ACHN (cell line): Measurements from ENCODE around the gene NCAPG2.

Source experiments
- DNase-seq: peaks from one replicate; pipeline ENCODE4 v3.0.0-alpha.2; 2015
- in situ Hi-C: cut with HindIII; loops from 2 replicates; pipeline ENCODE4 v1.10.0; 2017; ENCODE audit warnings: low sequenced_read_pairs, low pct_ligation_motif_present, low pct_unique_long_range_greater_than_20kb

The NCAPG2 gene, protein sequence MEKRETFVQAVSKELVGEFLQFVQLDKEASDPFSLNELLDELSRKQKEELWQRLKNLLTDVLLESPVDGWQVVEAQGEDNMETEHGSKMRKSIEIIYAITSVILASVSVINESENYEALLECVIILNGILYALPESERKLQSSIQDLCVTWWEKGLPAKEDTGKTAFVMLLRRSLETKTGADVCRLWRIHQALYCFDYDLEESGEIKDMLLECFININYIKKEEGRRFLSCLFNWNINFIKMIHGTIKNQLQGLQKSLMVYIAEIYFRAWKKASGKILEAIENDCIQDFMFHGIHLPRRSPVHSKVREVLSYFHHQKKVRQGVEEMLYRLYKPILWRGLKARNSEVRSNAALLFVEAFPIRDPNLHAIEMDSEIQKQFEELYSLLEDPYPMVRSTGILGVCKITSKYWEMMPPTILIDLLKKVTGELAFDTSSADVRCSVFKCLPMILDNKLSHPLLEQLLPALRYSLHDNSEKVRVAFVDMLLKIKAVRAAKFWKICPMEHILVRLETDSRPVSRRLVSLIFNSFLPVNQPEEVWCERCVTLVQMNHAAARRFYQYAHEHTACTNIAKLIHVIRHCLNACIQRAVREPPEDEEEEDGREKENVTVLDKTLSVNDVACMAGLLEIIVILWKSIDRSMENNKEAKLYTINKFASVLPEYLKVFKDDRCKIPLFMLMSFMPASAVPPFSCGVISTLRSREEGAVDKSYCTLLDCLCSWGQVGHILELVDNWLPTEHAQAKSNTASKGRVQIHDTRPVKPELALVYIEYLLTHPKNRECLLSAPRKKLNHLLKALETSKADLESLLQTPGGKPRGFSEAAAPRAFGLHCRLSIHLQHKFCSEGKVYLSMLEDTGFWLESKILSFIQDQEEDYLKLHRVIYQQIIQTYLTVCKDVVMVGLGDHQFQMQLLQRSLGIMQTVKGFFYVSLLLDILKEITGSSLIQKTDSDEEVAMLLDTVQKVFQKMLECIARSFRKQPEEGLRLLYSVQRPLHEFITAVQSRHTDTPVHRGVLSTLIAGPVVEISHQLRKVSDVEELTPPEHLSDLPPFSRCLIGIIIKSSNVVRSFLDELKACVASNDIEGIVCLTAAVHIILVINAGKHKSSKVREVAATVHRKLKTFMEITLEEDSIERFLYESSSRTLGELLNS

DNA sequence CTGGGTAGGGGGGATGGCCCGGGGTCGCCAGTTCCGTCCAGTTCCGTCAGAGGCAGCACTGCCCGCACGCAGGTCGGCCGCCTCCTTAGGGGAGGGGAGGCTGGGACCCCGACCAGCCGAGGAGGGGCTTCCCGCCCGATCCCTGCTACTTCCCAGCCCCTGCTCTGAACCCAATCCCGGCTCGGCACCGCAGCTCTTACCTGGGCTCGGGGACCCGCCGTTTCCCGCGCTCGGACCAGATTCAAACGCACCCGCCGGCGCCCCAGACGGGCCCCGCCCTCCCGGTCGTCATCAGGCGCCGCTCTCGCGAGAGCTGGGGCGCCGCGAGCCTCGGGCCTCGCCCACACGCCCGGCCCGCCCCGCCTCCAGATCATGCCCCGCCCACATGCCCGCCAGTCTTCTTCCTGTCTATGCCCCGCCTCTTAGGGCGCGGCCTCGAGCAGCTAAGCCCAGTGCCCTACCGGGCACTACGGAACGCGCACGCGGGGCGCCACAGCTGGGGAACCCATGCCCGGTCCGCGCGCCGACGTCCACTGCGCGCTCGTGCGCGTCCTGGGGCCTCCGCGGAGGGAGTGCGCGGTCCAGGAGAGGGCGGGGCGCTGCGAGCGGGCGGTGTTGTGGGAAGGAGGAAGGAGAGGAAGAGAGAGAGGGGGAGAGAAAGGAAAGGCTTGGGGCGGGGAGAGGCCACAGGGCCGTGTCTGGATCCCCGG, at the start of gene NCAPG2:
Gene NCAPG2 (minus strand): TSS at position 281 of the 710 bp plus-strand sequence. CDS start 2,905 bp downstream, outside the sequence.
- in situ Hi-C loops: no loop called here
- DNase-seq: peak; percentile 100

DNA sequence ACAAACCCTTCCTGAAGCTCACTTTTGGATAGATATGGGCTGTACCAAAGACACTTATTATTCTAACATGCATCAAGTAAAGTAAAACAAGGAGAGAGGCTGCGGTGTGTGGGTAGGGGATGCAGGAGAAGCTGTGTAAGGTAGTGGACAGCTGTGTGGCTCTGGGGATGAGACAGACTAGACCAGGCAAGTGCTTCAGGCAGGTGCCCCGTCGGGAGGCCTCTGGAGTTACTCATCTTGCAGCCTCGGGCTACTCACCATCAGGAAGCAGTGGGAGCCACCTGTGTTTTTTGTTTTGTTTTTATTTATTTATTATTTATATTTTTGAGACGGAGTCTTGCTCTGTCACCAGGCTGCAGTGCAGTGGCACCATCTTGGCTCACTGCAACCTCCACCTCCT, 49.3 kb upstream of the NCAPG2 start:
- in situ Hi-C loops: no loop called here
- DNase-seq: no peak

DNA sequence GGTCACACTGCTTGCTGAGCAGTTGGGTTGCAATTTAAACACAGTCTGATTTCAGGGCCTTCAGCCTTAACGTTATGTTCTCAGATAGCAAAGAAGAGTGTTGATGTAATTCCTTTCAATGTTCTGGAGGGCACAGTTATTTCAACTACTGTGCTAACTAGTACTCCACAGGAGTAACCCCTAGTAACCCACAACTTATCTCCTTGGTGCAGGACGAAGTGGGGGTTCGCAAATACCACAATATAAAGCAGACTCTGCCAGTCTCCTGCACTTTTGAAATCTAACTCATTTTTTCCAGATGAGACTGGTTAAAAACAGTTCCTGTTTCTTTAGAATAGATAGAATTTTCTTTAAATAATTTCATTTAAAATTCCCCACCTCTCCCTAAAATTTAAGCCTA, 47.1 kb upstream of the NCAPG2 start:
- no peak for DNase-seq
- in situ Hi-C loops: no loop called here

DNA sequence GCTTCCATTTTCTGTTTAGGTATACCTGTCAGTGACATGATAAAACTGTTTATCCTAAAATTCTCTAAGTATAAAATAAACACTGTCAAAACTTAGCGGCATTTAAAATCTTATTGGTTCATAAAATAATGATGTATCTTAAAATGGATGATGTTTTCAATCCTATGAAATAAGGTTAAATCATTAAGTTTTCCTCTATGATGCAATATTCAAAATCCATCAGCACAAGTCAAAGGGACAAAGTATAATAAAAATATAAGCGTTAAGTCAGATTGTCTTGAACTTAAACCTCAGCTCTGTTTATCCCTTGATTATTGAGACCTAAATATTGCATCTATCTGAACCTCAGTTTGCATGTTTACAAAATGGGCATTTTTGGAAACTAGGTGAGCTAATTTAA, 46.6 kb upstream of the NCAPG2 start:
- in situ Hi-C loops: no loop called here
- DNase-seq: no peak

DNA sequence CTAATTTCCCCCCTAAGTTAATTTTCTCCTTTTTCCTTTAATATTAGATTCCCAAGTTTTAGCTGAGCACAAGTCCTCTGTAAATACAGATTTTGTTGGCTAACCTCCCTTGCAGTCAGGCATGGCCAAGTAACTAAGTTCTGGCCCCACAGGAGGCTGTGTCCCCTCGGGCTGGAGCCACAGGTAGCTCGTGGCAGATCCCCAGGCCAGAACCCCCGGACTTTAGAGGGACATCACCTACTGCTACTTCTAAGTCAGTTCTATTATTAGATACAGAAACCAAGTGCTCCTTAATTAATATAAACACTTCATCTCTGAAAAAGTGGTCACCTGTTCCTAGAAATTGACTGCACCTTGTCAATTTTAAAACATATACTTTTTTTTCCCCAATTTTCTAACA, 46.1 kb upstream of the NCAPG2 start:
- in situ Hi-C loops: no loop called here
- DNase-seq: no peak

DNA sequence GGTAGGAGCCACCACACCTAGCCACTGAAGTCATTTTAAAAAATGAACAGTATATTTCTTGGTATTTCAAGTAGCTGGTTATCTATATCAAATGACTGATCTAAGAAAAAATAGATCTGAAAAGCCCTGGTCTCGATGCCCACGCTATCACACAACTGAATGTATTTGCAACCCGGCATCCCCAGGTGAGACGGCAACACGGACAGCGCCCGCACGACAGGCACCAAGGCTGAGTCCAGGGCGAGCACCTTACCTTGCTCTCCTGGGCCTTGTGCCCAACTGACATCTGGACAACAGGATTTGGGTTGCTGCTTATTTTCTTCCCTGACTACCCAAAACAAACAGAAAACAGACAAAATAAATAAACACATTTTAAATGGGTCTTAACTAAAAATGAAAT, 44.8 kb upstream of the NCAPG2 start:
- no peak for DNase-seq
- in situ Hi-C loops: no loop called here

DNA sequence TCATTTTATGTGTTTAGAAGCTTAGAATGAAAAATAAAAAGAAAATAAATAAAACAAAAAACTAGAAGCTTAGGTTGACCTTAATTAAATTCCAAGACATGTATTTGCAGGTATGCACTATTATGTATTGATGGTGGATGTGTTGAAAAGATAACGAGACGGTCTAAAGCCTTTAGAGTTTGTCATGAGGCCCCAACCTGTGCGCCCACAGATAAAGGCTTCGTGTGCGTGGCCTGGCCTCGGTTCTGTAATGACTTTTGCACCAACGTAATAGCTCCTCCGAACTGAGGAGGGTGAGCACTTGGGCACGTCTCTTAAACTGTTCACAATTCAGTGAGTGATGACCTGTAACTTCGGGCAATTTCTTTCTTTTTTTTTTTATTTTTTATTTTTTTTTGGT, 43.7 kb upstream of the NCAPG2 start:
- in situ Hi-C loops: no loop called here

DNA sequence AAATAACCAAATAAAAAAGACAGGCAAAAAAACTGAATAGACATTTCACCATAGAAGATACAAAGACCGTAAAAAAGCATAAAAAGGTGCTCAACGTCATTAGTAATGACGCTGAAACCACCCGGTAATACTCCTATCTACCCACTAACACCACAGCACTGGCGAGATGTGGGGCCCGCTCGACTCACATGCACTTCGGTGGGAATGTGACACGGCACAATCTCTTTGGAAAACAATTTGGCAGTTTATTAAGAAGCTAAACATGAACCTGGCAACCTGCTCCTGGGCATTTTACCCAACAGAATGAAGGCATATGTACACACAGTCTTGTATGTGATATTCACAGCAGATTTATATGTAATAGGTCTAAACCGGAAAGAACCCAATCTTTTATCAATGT, 42.8 kb upstream of the NCAPG2 start:
- in situ Hi-C loops: no loop called here
- no peak for DNase-seq

More for the DNA sequence above, 43.7 kb upstream of the NCAPG2 start:
- DNase-seq: no peak

DNA sequence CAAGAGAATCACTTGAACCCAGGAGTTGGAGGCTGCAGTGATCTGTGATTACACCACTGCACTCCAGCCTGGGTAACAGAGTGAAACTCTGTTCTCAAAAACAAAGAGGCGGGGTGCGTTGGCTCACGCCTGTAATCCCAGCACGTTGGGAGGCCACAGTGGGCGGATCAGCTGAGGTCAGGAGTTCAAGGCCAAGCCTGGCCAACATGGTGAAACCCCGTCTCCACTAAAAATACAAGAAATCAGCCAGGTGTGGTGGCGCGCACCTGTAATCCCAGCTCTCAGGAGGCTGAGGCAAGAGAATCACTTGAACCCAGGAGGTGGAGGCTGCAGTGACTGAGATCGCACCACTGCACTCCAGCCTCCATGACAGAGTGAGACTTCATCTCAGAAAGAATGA, 42.4 kb upstream of the NCAPG2 start:
- DNase-seq: no peak
- in situ Hi-C loops: no loop called here

DNA sequence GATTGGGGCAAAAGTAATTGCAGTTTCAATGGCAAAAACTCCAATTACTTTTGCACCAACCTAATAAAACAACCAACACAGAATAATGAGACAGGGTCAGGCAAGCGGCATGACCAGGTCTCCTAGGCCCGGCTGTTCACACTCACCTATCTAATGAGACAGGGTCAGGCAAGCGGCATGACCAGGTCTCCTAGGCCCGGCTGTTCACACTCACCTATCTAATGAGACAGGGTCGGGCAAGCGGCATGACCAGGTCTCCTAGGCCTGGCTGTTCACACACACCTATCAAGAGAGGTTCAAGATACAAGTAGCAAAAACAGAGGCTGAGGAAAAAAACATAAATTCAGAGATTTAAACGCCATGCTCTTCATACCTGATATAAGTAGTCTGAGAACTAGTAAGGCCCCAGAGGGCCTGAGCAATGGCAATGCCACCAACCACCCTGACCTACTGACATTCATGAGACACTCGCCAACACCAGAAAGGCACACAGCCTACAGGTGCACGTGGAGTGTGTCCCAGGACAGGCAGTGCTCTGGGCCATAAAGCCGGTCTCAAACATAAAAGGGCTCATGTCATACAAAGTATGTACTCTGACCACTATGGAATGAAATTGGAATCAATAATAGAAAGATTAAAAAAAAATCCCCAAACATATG, 40.6 kb upstream of the NCAPG2 start:
- no peak for DNase-seq
- in situ Hi-C loops: no loop called here

DNA sequence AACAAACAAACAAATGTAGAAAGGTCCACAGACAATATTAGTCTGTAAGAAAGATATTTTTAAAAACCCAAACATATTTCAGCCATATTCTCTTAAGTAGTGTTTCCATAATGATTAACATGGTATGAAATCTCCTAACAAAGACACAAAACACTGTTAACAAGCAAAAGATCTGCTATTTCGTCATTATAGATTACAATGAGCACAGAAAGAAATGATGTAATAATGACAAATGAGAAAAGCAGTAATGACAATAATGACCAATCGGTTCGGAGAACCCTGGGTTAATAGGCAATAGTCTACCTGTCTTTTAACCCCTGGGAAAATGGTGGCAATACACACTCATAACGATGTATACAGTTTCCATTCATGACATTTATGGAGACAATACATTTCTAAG, 39.5 kb upstream of the NCAPG2 start:
- in situ Hi-C loops: no loop called here
- no peak for DNase-seq

DNA sequence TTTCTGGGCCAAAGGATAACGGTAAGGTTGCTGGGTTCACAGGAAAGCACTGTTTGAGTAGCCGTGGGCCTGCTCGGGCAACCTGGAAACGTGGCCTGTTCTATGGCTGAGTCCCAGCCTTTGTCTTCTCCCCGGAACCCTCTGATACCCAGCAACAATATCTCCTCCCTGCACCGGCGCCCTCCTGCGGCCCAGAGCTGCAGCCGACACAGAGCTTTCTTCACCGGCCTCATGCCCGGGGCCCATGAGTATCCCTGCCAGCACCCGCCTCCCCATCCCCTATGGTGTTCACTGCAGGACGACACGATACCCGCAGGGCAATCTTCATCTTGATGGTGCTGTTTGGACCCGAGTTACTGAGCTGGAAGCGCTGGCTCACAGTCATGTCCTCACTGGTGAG, 38.6 kb upstream of the NCAPG2 start:
- in situ Hi-C loops: no loop called here
- DNase-seq: no peak

DNA sequence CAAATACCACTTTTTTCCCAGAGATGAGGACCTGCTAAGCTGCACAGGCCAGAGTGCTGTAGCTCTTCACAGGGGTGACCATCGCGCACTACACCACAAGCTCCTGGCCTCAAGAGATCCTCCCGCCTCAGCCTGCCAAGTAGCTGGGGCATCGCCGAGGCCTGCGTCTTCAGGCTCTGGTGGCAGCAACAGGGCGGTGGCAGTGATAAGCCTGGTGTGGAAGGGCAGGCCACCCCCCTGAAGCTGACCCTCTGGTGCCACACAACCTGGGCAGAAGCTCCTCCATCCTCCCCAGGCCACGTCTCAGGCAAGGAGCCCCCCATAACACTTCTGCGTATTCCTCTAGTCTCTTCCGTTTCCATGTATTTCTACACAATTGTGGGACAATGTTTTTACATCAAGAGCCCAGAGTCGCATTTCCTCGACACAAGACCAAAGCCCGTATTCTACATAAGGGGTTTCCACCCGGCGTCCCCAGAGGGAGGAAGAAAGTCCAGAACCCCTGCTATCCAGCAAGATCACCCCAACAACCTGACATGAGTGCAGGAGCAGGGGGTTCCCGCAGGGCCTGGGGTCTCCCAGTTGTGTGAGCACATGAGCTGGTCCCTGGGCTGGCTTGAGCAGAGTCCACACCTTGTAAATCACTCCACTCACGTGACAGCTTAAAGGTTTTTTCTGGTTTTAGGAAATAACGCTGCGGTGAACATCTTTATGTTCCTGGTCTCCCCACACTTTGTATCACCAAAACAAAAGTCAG, 37.6 kb upstream of the NCAPG2 start:
- in situ Hi-C loops: no loop called here
- no peak for DNase-seq

DNA sequence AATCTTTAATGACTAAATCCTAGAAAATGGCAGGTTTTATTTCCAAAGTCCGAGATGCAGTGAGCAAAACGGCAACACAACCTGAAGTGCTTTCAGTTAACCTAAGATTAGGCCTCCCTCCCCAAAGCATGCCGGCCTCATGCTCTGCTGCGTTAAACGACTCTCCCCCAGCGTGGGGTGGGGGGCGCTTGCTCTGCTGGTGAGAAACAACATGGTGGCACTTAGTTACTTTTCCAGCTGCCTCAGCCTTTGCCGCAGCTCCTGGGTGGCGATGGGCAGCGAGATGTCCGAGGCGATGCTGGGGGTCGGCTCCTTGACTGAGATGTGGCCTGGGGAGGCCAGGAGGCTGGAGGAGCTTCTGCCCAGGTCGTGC, 36.7 kb upstream of the NCAPG2 start:
- in situ Hi-C loops: no loop called here
- no peak for DNase-seq

DNA sequence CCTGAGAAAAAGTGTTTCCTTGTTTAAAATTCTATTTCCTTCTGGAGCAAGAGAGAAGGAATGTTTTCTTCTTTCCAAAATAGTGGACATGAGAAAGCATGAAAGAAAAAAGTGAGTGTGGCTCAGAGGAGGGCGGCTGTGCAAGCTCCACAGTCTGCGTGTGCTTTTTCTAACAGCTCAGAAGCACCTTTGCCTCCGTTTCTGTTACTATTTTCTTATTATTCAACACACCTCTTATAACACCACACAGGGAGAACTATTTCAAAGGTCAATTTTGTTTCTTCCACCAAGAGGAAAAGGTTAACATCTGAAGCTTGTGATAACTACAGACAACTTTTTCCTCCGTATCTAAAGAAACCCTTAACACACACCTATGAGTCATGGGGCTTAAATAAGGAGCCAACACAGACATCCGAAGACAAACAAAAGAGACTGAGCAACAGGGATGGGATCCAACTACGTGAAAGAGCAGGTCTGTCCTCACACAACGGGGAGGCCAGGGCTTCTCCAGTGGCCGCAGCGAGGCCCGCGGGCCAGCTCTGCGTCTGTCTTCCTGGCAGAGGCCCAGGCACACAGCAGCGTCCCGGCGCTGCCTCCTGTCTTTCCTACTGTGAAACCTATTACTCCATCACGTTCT, 36.2 kb upstream of the NCAPG2 start:
- DNase-seq: no peak
- in situ Hi-C loops: no loop called here

DNA sequence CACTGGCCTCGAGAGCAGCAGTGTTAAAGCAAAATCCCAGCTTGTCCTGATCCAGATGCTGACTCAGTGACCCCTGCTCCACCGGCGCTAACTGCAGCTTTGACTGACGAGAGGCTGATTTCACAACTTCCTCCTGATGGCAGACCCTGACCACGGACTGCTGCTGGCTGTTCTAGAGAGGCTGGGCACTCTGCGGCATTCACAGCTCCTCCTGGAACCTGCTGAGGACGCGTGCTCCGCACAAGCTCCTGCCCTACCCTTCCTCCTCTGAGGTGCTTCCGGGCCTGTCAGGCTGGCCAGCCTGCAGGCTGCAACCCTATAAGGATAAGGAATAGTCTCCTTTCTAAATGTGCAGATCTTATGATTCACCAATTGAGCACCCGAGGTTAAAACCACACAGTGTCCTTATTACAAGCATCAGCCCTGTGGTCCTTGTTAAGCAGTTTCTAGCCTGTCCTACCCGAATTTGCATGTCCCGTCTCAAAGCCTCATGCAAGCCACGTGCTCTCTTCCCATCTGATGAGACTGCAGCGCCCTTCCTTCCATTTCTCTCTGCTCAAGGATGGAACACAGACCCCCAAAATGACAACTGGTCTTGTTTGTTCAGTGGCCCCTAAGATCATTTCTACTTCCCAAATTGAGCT, 35.5 kb upstream of the NCAPG2 start:
- in situ Hi-C loops: no loop called here
- peak; percentile 54 for DNase-seq

DNA sequence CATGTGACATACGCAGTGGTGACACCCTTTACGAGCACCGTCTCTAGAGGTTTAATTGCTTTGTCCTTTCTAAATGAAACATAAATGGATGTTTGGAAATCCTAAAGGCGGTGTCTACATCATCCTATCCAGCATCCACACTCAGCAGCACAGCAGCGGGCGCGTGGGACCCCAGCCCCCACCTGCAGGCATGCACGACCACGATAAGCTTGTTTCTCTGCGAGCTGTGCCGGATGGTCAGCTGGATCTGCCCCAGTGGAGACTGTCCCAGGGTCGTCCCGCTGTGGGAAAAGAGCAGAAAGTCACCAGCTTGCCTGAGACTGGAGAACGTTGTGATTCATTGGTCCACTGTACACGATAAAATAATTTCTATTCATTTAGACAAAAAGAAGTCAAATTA, 34.2 kb upstream of the NCAPG2 start:
- DNase-seq: no peak
- in situ Hi-C loops: no loop called here
